ENCODE data around the gene FBXO27.
"Not testable (repeated sequence)": the region's sequence is repeated elsewhere in the genome, so short reads cannot be mapped to it uniquely, and the experiment has no call there.

GRCh38 chr19:38989614-38990013, 42.7 kb downstream of the FBXO27 start:
- TF ChIP-seq CTCF (IDR thresholded peaks at IDR 0.05; ENCODE audit: borderline replicate concordance, extremely low read depth, low read length, poor library complexity, severe bottlenecking); EZH2 (IDR thresholded peaks at IDR 0.05; ENCODE audit: borderline replicate concordance, low read depth, low read length, severe bottlenecking): not testable (repeated sequence)
